Activated T-helper 1 cell treated with Interleukin-2 at 50 U/mL for 16 hours (primary cell): ENCODE results near the gene ACACB.

Source experiments
- DNase-seq: peaks from one replicate; pipeline ENCODE4 v3.0.0-alpha.2; 2020; ENCODE audit warnings: low read depth

Gene ACACB

GRCh38 chr12:109219938-109220337 is 103.6 kb downstream of the ACACB start:
- DNase-seq = no peak

GRCh38 chr12:109221277-109221931 is 105.0 kb downstream of the ACACB start:
- no peak for DNase-seq

GRCh38 chr12:109222062-109222461 is 105.7 kb downstream of the ACACB start:
- no peak for DNase-seq

- DNase-seq = no peak
Observed at GRCh38 chr12:109222496-109222895, 106.1 kb downstream of the ACACB start.

DNA sequence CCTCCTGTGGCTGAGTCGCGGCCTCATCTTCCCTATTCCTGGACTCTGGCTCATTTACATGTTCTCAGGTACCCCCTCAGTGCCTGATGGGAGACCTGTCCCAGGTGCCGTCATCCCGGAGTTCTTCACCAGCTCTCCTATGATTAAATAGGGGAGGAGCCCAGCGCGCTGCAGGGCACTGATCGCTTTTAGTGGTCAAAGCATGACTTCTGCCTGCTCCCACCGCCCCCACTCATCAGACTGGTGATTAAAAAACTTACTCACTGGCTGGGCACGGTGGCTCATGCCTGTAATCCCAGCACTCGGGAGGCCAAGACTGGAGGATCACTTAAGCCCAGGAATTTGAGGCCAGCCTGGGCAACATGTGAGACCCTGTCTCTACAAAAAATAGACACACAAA is 106.8 kb downstream of the ACACB start:
- DNase-seq = no peak

DNA sequence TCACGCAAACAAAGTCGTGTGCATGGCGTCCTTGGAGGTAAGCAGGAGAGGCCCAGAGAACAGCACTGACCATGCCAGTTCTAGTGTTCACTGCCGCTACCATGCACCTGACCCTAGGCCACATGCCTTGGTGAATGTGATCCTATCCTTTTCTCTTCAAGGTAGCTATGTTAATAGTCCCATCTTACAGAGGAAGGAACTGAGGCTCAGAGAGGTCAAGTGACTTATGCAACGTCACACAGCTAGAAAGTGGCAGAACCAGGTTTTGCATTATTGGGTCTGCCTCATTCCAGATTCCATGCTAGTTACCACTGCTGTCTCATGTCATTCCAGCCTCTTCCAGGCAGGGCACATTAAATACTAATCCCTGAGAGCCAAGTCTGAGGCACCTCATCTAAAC is 107.5 kb downstream of the ACACB start:
- DNase-seq = no peak

GRCh38 chr12:109228664-109229063 is 112.3 kb downstream of the ACACB start:
- no peak for DNase-seq

GRCh38 chr12:109230193-109230592 is 113.8 kb downstream of the ACACB start:
- no peak for DNase-seq

GRCh38 chr12:109232731-109233130 is 116.3 kb downstream of the ACACB start:
- no peak for DNase-seq

DNA sequence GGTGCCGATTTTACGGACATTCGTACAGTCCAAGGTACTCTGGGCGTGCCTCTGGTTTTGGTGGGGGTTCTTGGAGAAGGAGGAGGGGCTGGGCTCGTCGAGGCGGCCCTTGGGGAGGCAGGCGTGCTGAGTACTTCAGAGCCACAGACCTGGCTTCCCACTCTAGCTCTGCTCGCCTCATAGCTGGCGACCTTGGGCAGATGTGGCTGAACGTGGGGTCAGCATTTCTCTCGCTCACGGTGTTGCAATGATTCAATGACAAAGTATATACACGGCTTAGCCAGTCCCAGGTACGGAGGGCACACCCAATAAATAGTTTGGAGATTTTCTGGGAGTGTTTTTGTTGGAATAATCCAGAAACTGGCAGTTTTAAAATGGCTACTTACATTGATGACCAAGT is 117.6 kb downstream of the ACACB start:
- no peak for DNase-seq

- no peak for DNase-seq
Observed at GRCh38 chr12:109236257-109236656, 119.9 kb downstream of the ACACB start.

- DNase-seq = no peak
Observed at GRCh38 chr12:109239179-109239578, 122.8 kb downstream of the ACACB start.

- no peak for DNase-seq
Observed at GRCh38 chr12:109239691-109240090, 123.3 kb downstream of the ACACB start.

GRCh38 chr12:109240365-109240764 is 124.0 kb downstream of the ACACB start:
- DNase-seq = no peak

GRCh38 chr12:109241936-109242335 is 125.5 kb downstream of the ACACB start:
- no peak for DNase-seq

DNA sequence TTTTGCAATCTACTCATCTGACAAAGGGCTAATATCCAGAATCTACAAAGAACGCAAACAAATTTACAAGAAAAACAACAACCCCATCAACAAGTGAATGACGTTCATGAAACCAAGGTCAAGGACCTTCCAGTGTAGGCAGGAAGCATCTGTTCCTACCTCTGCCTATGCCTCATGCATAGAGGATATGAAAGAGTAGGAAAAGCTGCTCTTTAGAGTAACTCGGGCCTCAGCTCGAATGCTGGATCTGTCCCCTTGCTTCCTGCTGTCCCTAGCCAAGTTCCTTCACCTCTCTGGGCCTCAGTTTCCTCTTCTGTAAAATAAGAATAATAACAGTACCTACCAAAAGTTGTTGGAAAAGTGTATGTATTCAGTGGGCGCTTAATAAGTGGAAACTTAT is 127.7 kb downstream of the ACACB start:
- DNase-seq = no peak

DNA sequence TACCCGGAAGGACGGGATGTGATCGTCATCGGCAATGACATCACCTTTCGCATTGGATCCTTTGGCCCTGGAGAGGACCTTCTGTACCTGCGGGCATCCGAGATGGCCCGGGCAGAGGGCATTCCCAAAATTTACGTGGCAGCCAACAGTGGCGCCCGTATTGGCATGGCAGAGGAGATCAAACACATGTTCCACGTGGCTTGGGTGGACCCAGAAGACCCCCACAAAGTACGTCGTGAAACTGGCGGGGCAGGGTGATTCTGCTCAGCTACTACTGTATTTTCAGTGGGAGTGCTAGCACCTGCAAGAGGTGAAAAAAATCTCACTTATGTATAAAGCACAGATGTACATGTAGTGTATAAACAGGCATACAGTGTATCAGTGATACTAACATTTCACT is 129.8 kb downstream of the ACACB start:
- DNase-seq = no peak

DNA sequence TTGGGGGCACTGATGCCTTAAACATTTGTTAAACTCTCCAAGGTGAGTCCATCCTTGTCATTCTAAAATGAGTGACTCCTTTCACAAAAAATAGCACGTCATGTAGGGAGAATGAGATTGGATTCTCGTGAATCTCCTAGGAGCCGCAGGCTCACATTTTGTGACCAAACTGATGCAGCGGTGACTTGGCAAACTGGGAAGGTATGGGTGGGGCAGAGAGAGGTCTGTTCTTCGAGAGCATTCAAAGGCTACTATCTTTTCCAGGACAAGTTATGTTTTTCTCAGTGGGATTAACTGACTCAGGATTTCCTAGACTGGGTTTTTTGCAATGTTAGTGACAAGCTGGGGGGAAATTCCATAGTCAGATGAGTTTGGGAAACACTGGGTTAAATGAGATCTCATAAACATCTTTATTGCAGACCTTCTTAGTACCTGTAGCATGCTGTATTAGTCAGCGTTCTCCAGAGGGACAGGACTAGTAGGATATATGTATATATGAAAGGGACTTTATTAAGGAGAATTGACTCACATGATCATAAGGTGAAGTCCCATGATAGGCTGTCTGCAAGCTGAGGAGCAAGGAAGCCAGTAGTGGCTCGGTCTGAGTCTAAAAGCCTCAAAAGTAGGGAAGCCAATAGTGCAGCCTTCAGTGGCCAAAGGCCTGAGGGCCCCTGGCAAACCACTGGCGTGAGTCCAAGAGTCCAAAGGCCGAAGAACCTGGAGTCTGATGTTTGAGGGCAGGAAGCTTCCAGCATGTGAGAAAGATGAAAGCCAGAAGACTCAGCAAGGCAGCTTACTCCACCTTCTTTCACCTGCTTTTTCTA is 131.7 kb downstream of the ACACB start:
- DNase-seq = no peak

DNA sequence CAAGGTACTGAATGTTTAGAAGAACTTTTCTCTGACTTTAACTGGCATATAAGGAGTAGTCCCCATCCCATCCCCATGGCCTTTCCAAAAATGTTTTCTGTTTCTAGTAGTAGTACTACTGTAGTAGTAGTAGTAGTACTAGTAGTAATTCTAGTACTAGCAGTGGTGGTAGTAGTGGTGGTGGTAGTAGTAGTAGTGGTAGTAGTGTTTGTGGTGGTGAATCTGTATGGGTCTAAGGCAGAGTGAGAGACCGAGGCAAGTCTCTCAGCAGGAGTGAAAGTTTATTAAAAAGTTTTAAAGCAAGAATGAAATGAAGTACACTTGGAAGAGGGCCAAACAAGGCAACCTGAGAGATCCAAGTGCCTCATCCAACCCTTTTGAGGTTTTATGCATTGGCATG is 134.1 kb downstream of the ACACB start:
- no peak for DNase-seq

DNA sequence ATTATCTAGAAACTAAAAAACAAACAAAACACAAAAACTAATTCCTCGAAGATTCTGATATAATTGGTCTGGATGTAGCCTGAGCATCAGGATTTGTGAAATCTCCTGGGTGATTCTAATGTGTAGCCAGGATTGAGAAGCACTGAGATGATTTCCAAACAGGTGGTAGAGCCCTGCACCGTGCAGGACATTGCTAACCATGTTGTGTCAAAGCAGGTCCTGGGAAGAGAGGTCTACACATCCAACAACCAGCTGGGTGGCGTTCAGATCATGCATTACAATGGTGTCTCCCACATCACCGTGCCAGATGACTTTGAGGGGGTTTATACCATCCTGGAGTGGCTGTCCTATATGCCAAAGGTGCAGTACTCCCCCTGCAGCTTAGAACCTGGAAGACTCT is 136.4 kb downstream of the ACACB start:
- DNase-seq = no peak

GRCh38 chr12:109253913-109254544 is 137.6 kb downstream of the ACACB start:
- DNase-seq = no peak

GRCh38 chr12:109255377-109255776 is 139.0 kb downstream of the ACACB start:
- DNase-seq = no peak

- DNase-seq = no peak
Observed at GRCh38 chr12:109256011-109256410, 139.6 kb downstream of the ACACB start.
